Activated naive CD4-positive, alpha-beta T cell treated with Interleukin-2 at 50 U/mL for 16 hours (primary cell): Measurements from ENCODE around the gene CADPS.
"Not testable (repeated sequence)": the region's sequence is repeated elsewhere in the genome, so short reads cannot be mapped to it uniquely, and the experiment has no call there.

Experiments
- DNase-seq: peaks from one replicate; pipeline ENCODE4 v3.0.0-alpha.2; 2020

Gene CADPS

DNA sequence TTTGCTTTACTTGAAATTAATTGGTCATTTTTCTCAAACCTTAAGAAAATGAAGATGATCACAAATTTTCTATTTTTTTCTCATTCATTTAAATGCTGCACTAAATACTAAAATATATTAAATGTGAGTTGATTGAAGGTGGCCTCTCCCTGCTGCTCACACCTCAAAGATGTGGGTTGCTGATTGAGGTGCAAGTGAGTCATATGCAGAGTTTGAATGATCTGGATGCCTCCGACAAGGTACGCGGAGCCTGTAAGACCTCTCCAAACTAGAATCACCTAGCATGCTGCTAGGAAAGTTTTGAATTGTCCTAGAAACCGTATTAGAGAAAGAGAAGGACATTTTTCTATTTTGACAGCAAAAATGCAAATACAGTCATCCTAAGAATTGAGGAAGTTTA is 290.6 kb downstream of the CADPS start:
- DNase-seq = no peak

DNA sequence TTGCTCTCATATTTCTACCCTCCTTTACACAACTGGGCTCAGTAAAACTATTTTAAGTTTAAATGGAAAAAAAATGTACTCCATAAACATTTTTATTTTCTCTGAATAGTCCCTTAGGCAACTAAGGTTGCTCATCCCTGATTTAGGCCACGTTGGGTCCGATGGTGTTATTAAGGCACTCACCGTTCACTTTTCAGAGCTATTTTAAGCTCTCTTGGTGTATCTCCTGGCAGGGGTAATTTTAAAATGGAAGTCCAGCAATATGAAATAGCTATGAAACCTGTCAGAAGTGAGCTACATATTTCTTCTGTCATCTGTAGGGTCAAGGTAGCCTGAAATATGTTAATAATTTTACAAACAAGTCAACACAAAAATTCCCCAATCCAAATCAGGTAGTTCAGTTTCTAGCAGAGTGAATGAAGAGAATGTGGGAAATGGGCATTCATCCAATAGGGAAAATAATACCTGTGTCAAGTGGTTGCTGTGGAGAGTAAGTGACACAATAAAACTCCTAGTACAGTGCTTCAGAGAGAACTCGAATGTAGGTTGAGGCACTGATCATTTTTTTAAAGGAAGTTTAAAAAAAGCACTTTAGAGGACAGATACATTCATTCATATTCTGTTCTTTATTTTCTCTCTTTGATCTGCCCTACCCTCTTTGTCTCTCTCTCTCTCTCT is 292.6 kb downstream of the CADPS start:
- DNase-seq = no peak

DNA sequence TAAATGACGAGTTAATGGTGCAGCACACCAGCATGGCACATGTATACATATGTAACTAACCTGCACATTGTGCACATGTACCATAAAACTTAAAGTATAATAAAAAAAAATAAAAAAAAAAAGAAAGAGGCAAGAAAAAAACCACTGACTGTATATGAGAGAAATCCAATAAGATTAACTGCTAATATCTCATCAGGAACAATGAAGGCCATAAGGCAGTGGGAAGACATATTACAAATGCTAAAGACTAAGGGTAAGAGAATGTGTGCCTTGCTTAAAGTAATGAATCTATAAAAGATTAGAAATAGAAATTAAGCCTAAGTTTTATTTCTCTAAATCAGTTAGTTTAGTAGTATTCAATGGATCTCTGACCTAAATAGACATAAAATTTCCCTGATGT is 294.7 kb downstream of the CADPS start:
- DNase-seq = not testable (repeated sequence)

DNA sequence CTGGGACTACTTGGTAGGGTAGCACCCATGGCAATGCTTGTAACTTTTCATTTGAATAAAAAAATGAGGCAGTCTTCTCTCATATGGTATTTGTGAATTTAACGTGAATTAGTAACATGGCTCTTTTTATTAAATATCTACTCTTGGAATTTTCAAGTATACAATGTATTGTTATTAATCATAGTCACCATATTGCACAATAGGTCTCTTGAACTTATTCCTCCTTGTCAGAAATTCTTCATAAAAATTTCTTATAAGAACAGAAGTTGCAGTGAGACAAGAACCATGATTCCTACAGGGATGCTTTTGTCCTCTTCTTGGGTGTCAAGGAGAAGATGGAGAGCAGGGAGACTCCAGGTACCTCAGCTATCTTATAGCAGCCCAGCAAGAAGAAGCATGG is 298.1 kb downstream of the CADPS start:
- no peak for DNase-seq

DNA sequence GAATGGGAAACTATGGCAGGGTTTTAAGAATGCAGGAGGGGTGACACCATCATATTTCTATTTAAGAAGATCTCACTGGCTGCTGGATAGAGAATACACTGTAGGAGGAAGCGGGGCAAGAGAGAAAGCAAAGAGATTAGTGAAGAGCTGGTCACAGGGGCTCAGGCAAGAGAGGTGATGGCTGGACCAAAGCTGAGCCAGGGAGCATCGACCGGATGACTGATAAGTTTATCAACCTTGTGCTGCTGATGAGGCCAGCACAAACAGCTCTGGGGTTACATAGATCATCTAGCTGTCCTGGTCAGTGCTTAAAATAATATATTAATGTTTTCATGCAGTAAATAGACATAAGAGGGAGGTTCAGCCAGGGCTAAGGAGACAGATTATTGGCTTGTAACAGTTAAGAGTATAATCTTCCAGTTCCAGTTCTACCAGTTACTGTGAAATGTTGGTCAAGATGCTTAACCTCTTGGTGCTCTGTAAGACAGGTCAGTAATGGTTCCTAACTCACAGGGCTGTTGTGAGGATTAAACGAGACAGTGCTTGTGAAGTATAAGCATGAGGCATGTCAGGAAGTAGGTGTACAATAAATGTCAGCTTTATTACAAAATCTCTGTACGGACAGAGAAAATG is 300.8 kb downstream of the CADPS start:
- DNase-seq = no peak

DNA sequence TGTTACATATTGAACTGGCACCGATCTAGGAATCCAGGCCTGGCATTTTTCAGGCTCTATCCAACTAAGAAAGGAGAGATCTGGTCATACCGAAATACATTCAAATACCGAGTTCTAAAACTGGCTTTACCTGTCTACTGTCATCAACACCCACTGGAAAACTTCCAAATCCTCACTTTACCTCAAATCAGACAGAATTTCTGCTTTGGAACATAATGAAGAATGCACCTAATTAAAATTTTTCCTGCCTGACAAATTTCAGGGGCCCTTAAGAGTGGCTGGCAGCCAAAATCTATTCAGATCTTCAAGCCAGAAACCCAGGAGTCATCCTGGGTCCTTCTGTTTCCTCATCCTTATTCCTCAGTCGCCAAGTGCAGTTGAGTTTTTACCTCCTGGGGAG is 303.3 kb downstream of the CADPS start:
- DNase-seq = no peak

DNA sequence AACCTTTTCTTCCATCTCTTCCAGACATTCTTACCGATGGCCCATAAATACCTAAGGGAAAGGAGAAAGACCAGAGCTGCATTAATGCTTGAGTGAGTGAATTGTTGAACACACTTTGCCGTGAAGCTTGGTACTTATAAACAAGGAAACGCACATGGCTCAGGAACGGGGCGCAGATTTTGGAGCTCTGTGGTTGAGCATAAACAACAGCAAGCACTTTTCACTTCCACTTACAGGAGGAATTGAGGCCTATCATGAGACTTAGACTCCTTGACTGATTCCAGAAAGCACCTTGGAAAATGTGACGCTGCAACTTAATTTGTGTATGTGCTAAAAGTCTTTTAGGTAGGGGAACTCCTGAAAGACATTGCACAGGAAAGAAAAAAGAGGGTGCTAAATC is 304.3 kb downstream of the CADPS start:
- DNase-seq = no peak

DNA sequence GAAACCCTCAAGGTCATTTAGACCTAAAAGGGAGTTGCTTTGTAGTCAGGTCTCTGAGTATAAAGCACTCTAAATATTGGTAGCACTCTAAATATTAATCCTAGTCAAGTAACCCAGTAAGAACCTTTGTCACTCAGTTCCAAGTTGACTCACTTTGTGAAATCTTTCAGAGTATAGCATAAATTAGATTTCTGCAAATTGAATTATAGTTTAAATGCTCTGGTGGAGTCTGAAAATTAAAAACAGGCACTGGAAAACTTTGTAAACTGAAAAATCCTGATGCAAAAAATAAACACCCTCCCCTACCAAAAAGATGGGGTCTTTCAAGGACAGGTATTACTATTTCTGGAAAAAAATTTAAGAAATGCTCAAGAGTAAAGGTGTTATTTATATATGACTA is 305.6 kb downstream of the CADPS start:
- no peak for DNase-seq

DNA sequence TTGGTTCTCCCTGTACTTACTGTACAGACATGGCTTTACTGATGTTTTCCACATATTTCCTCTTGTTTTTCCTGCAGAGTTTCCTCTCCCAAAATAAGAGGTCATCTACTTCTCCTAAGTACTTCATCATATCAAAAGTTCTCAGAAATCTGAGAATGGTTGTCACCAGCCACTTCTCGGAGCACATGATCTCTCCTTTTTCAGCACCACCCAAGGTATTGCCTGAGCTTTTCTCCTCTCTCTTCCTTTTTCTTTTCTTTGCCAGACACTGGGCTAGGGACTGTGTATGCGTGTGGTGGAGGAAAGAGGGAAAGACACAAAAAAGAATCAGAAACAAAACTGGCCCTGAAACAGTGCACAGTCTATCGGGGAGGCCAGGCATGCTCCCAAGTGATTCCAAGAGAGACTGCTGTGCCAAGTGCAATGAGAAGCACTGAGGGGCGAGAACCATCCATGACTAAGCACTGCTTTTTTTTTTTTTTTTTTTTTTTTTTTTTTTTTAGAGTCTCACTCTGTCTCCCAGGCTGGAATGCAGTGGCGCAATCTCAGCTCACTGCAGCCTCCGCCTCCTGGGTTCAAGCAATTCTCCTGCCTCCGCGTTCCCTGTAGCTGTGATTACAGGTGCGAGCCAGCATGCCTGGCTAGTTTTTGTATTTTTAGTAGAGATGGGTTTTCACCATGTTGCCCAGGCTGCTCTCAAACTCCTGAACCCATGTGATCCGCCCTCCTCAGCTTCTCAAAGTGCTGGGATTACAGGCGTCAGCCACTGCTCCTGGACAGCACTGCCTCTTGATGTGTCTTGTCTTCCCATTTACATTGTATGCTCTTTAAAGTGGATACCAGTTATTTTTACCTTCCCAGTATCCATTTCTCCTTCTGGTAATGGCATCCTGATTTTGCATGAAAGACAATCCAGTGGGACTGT is 307.9 kb downstream of the CADPS start:
- no peak for DNase-seq

DNA sequence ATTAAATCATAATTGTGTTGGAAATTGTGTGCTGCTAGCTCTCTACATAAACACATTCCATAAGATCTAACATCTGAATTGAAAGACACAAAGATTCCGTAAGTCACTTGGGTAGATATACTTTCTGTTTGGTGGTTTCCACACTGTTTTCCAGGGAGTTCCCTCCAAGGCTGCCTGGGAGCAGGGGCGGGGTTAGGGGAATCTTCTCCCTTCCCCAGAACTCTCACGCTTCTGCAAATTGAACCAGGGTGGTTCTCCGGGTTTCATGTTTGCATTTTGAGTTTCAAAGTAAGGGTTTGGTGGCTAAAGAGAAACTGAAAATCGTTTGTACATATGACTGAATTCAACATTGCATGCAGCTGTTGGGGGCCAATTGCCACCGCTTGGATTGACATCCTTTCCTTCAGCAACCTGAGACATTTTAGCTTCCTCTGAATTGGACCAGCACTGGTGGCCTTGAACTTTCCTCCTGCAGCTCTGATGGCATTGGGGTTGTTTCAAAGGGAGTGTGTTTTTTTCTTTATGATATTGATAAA is 309.1 kb downstream of the CADPS start:
- no peak for DNase-seq

DNA sequence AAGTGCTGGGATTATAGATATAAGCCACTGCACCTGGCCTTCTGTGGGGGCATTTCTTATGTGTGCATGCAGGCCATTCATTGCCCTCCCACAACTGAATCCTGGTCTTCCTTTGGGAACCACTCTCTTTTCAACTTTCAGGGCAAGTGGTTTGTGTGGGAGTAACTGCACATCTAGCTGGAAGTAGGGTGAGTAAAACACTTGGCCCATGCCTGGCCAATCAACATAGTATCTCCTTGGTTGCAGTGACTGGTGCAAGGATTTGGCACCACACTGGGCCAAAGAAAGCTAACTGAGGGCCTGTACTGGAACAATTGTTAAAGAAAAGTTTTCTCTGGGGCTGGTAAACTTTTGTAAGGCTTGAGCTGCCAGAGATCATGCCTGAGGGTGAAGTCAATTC is 312.6 kb downstream of the CADPS start:
- DNase-seq = no peak

DNA sequence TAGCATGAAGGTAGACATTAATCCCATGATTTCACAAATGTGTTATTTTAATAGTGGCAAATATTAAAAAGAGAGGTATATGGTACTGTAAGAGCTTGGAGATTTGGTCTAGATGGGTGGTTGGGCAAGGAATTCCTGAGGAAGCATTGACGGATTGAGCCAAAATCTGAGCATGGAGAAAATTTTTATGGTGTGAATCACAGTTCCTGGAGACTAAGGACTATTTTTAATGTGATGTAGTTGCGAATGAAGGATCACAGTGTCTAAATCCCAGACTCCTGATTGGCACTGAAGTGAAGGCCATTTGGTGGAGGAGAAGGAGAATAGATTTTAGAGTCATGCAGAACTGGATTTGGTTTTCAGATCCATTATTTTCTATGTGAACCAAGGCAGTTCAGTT is 313.2 kb downstream of the CADPS start:
- no peak for DNase-seq

DNA sequence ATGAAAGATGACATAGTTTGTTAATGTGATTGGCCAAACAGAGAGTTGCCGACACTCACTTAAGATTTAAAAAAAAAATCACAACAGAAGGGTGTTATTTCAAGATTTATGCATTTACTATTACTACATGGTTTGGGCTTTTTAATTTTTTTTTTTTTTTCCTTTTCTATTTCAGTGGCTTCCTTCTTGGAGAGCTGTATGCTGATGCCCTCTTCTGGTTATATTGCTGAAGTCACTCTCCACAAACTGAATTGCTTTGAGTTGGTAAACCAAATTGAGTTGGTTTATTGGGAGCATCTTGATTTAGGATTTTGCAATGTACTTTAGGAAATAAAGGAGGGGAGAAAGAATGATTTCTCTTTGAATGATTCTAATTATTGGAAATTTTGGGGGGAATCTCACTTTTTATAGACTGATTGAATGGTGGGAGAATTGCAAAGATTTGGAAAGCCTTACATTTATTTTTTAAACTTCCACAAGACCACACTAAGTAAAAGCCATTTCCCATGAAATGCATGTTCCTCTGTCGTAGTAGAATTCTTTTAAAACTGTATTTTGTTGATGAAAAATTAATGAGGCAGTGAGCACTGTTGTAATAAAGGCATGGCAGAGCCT is 315.3 kb downstream of the CADPS start:
- DNase-seq = no peak

DNA sequence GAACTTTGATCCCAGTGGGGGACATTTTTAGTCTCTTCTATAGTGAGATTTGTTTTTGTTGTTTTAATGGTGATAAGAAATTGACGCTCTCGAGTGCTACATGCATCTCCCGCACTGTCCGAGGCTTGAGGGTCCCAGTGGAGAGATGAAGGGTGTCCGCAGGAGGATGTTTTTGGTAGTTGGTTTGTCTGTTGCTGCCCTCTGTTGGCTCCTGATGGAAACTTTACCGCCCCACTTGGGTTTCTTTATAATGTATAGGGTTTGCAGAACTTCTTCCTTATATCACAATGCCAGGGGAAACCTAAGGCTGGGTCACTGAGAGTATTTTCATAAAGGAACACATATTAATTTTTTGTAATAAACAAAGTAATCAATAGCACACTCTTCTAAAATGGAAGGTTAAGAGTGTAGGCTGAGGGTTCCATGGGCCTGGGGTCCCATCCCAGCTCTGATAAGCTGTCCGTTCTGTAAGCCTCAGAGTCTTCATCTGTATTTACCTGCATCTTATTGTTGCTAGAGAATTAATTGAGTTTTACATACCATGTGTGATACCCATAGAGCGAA is 316.6 kb downstream of the CADPS start:
- DNase-seq = no peak

DNA sequence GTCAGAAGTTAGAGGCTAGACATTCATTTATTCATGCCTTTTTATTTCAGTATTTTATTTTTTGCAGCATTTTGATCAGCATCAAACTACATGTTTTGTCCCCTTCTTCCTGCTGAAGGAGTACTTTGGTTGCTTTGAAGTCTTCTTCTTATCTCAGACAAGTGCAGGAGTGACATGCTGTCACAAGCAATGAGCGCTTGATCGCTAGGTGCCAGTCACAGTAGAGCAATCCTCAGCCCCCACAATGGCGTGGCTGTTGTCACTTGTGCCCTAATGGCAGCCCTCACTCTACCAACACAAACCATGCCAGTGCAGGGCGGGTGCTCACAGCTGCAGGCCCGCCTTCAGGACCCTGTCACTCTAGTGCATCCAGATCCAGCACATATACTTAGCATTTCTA is 317.2 kb downstream of the CADPS start:
- no peak for DNase-seq

DNA sequence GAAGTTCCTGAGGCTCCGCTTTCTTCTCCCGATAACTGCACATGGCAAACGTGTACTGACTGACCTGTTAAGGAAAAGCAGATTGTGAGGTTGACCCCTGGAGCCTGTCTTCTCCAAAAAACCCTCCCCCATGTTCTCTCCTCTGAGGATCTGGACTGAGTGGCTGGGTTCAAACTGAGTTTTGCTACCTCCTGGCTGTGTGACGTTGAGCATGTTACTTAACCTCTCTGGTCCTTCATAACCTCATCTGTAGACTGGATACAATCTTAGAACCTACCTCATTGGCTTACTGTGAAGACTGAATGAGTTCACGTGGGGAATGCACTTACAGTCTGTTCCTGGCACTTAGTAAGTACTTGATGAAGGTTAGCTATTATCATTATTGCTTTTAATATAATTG is 317.8 kb downstream of the CADPS start:
- DNase-seq = no peak

DNA sequence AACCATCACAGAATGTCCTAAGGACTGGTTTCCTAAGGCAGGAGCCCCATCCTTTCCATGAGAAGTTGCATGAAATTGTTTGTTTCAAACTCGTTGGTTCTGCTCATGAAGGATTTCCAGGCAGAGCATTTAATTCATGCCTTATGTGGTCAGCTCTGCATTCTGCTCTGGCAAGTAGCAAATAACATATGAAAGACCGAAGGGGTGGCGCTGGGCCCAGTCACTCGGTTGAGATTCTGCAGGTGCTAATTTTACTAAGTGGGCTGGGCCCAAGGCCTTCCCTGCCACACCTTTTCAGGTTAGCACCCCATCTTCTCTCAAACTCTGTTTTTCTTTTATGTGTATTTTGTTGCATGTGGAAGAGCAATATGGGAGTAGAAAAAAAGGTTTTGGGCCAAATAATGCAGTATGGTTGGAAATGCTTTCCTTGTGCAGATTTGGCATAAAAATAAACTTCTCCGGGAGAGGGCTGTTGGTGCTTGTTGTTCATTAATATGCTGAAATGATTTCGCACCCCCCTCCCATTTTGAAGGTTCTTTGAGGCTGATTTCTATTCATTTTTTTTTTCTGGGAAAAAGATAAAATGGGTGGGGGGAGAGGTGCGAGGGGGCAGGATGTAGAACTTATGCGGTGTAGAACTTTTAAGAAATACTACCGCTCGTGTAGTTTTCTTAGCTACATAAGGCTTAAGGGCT is 318.9 kb downstream of the CADPS start:
- no peak for DNase-seq

DNA sequence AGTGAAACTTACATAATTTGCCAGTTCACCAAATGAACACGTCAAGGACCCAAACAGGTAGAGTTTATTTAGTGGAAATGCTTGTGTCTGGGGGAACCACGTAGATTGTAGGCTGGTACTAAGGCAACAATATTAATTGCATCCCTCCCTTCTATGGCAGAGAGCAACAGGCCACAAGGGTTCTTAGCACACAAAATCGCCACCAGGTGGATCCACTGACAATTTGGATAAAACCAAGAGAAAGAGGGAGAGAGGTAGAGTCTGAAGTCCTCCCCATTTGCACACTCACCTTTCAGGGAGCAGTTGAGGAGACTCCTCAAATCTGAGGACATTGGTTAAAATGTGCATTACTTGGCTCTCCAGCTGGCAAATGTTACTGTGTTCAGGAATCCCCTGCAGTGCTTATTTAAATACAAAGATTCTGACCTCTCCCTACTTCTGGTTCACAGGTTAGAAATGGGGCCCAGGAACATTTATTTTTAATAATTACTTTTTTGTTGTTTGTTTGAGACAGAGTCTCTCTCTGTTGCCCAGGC is 320.9 kb downstream of the CADPS start:
- DNase-seq = no peak

DNA sequence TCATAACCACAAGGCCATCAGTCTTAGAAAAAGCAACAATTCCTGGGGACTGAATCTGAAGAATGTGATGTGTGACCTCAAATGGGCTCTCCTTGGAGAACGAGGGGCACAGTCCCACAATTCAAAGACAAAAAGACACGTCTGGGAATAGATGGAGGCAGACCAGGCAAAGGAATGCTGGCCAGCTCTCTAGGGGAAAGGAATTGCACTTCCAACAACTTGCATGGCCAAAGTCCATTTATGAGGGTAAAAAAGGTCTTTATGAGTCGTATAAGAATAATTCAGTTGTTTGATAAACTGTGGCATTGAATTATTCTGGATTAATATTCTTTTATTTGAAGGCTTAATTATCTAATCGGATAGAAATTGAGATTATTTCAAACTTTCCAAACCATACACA is 321.4 kb downstream of the CADPS start:
- DNase-seq = no peak

DNA sequence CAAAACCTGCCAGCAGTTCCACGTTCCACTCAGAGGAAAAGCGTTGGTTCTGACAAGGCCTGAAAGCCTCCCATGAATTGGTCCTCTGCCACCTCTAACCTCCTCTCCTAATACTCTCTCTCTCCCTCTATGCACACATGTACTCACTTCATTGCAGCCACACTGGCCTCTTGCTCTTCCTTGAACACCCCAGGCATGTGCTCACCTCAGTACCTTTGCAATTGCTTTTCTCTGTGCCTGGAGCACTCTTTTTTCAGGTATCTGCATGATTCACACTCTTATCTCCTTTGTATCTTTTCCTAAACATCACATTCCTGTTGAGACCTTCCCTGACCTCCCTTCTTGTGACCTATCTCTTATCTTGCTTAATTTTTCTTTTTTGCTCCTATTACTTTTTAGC is 323.7 kb downstream of the CADPS start:
- no peak for DNase-seq

DNA sequence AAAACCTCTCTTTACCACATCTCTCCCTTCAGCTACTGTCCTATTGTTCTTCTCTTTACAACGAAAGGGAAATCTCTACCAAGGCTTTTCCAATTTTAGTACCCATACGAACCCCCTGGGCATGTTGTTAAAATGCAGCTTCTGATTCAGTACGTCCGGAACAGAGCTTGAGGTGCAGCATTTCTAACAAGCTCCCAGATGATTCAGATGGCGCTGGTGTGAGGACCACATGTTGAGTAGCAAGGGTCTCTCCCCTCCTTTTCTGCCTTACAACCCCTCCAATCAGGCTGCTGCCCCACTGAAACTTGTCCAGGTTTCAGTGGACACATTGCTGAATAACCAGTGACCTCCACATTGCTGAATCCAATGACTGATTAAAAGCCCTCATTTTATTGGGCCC is 324.8 kb downstream of the CADPS start:
- no peak for DNase-seq
